OCI-LY1 (cell line): Measurements from ENCODE around the gene FBXW11.

Source experiments
- EZH2 ChIP-seq: fragments of 200-600 bp; sonication (generic), shearing (Covaris generic); IDR thresholded peaks from 2 replicates; pipeline ENCODE4 v1.8.0; 2017; ENCODE audit warnings: borderline replicate concordance, mixed run types, mild to moderate bottlenecking, antibody characterized with exemption, low read length, moderate library complexity, mixed read lengths
- TF ChIP-seq, protein P1 (sequence below): fragments of 200-600 bp; sonication (generic), shearing (Covaris generic); IDR thresholded peaks from 2 replicates; pipeline ENCODE4 v1.5.1; 2017; ENCODE audit warnings: mild to moderate bottlenecking, antibody characterized with exemption, low read length, moderate library complexity, mixed read lengths

- TF ChIP-seq, protein P1, sequence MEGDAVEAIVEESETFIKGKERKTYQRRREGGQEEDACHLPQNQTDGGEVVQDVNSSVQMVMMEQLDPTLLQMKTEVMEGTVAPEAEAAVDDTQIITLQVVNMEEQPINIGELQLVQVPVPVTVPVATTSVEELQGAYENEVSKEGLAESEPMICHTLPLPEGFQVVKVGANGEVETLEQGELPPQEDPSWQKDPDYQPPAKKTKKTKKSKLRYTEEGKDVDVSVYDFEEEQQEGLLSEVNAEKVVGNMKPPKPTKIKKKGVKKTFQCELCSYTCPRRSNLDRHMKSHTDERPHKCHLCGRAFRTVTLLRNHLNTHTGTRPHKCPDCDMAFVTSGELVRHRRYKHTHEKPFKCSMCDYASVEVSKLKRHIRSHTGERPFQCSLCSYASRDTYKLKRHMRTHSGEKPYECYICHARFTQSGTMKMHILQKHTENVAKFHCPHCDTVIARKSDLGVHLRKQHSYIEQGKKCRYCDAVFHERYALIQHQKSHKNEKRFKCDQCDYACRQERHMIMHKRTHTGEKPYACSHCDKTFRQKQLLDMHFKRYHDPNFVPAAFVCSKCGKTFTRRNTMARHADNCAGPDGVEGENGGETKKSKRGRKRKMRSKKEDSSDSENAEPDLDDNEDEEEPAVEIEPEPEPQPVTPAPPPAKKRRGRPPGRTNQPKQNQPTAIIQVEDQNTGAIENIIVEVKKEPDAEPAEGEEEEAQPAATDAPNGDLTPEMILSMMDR: no peak
- TF ChIP-seq EZH2: no peak
Observed at GRCh38 chr5:172048170-172048422, 41.7 kb upstream of the FBXW11 start.
